HG03135 (cell line): ENCODE results near the gene KCNN3.

Source experiments
- ATAC-seq: cut with Tn5 transposase; IDR thresholded peaks from one replicate; pipeline ENCODE4 v1.9.1; 2021; ENCODE audit warnings: mild to moderate bottlenecking, moderate library complexity; ENCODE audit not compliant: unreplicated experiment

KCNN3 gene

GRCh38 chr1:154735061-154735803, 134.8 kb downstream of the KCNN3 start:
- ATAC-seq: no peak

DNA sequence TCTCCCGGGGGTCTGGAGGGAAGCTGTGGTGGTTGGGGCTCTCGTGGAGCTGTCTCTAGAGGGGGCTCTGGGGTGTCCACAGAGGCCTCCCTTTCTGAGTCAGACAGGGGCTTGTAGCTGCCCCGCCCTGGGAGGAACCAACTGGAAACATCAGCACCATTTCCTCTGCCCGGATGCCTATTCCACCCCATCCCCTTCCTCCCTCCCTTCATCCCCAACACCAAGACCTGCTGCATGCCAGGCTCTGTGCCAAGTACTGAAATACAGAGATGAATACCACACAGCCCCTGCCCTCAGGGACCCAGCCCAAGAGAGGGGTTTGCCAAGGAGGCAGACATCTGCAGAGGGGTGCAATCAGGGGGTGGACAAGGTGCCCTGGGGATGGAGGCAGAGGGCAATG, 136.5 kb downstream of the KCNN3 start:
- no peak for ATAC-seq

GRCh38 chr1:154730986-154731489, 139.0 kb downstream of the KCNN3 start:
- ATAC-seq: no peak

GRCh38 chr1:154730259-154730658, 139.8 kb downstream of the KCNN3 start:
- ATAC-seq: no peak

- ATAC-seq: no peak
Measured at GRCh38 chr1:154729577-154729976, 140.5 kb downstream of the KCNN3 start.

- no peak for ATAC-seq
Measured at GRCh38 chr1:154729031-154729442, 141.0 kb downstream of the KCNN3 start.

- no peak for ATAC-seq
Measured at GRCh38 chr1:154726896-154727753, 143.0 kb downstream of the KCNN3 start.

GRCh38 chr1:154726443-154726842, 143.6 kb downstream of the KCNN3 start:
- no peak for ATAC-seq

GRCh38 chr1:154725865-154726264, 144.2 kb downstream of the KCNN3 start:
- no peak for ATAC-seq

- ATAC-seq: no peak
Measured at GRCh38 chr1:154720328-154721297, 149.5 kb downstream of the KCNN3 start.

- no peak for ATAC-seq
Measured at GRCh38 chr1:154719586-154720327, 150.3 kb downstream of the KCNN3 start.

DNA sequence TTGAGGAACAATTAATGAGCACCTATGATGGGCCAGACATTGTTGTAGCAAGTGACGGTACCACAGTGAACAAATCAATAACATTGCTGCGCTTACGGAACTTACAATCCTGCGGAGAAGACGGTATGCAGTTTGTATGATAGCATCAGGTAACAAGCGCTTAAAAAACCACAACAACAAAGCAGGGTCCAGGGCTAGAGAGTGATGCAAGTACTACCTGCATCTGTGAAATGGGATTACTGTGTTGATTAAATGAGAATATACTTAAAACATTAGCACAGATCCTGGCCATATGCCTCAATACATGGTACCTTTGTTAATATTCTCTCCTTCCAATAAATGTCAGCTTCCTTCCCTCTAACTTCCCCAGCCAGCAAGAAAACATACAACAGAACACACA, 151.5 kb downstream of the KCNN3 start:
- no peak for ATAC-seq

DNA sequence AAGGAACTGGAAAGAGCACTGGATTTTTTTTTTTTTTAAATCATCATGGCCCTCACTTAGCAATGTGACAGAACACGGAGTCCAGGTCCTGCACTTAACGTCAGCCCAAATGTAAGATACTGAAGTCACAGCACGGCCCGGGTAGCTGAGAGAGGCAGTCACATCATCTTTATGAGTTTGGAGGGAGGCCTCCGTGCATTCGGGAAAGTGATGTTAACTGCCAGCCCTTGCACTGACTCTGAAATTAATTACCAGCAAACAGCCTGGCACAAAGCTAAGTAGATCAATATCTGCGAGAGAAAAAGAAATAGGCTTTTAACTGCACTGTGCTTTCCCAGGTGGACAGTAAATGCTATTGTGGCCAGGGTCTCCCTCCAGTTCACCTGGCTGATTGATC, 152.6 kb downstream of the KCNN3 start:
- ATAC-seq: no peak

- ATAC-seq: no peak
Measured at GRCh38 chr1:154716614-154717527, 153.2 kb downstream of the KCNN3 start.

DNA sequence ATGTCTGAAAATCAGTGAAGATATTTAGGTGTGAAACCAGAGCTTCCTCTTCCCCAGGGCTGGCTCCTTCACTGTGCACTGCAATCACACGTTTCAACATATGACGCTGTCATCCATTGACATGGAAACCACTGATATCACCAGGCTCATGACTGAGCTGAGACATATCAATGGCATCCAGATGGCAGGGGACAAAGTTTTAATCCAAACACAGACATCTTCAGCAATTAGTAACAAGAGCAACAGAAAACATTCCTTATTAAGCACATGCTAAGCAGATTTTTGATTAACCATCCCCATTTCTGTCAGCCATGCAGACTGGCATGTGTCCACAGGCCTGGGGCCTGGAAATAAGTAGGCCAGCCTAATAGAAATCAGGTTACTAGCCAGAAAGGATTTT, 154.1 kb downstream of the KCNN3 start:
- no peak for ATAC-seq

- ATAC-seq: no peak
Measured at GRCh38 chr1:154715385-154715784, 154.7 kb downstream of the KCNN3 start.

GRCh38 chr1:154714638-154715037, 155.4 kb downstream of the KCNN3 start:
- ATAC-seq: no peak

DNA sequence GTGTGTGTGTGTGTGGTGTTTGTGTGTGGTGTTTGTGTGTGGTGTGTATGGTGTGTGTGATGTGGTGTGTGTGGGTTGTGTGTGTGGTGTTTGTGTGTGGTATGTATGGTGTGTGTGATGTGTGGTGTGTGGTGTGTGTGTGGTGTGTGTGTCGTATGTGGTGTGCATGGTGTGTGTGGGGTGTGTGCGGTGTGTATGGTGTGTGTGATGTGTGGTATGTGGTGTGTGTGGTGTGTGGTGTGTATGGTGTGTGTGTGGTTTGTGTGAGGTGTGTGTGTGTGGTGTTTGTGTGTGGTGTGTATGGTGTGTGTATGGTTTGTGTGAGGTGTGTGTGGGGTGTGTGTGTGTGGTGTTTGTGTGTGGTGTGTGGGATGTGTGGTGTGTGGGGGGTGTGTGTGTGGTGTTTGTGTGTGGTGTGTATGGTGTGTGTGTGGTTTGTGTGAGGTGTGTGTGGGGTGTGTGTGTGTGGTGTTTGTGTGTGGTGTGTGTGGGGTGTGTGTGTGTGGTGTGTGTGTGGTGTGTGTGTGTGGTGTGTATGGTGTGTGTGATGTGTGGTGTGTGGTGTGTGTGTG, 155.9 kb downstream of the KCNN3 start:
- ATAC-seq: no peak

DNA sequence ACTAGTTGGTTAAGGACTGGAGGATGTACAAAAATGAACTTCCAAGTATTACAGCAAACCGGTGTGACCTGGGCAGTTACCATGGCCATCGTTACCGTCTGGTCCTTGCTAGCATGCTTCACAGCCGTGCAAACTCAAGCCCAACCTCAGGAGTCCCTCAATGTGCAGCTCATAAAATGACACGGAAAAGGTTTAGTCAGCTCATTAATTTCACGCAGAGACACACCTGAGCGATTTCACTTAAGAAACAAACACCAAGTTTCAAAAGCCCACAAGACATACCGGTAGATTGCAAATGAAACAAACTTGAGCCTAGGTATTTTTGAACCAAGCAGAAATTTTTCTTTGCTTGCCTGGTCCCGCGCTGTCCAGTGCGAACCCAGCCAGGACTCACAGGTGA, 157.1 kb downstream of the KCNN3 start:
- ATAC-seq: no peak
